GM19468 (cell line): Measurements from ENCODE around the gene MRPL49.
"Not testable (repeated sequence)": the region's sequence is repeated elsewhere in the genome, so short reads cannot be mapped to it uniquely, and the experiment has no call there.

Source experiments
- ATAC-seq: cut with Tn5 transposase; IDR thresholded peaks from one replicate; pipeline ENCODE4 v1.9.1; 2021; ENCODE audit warnings: mild to moderate bottlenecking, moderate library complexity, moderate number of reproducible peaks; ENCODE audit not compliant: unreplicated experiment; ENCODE audit errors: extremely low read depth

The MRPL49 gene

DNA sequence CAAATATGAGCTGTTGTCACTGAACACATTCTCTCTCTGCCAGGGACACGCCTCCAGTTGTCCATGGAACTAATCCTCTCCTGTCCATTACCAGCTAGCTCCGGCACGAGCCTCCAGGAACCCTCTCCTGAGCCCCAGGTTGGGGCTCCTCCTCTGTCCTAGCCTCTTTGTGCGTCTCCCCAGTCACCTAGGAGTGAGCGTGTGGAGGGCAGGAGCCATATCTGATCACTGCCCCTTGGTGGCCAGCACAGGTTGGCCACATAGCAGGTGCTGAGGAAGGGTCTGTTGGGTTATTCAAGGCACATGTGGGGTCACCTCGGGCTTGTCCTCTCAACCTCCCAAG lies 9.7 kb downstream of the MRPL49 start:
- no peak for ATAC-seq

DNA sequence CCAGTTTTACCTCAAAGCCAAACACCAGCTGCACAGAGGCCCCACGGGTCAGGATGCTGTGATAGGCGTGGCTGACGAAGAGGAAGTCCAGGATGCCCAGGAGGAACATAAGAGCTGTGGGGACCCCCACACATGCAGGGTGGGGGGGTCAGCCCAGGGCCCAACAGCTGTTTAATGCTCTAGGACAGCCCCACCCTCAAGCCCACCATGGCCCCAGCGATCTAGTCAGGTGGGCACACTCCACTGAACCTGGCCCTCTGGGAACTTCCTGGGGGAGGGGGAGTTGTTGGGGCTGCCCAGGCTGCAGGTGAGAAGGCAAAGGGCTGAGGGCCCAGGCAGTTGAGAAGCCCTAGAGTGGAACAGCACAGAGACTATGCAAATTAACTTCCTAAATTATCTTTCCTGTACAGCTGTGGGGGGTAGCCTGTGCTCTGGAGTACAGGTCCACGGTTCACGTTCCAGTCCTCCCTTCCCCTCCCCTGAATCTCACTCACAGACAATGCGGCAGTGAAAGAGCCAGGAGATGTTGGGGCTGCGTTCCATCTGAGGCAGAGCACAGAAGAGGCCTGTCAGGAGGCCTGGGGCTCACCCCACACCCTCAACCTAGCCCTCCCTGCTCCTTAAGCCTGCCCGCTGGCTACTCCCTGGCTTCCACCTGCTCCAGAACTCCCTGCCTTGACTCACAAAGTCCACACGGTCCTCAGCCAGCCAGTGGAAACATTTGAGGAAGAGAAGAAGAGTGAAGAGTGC lies 10.3 kb downstream of the MRPL49 start:
- ATAC-seq: no peak

DNA sequence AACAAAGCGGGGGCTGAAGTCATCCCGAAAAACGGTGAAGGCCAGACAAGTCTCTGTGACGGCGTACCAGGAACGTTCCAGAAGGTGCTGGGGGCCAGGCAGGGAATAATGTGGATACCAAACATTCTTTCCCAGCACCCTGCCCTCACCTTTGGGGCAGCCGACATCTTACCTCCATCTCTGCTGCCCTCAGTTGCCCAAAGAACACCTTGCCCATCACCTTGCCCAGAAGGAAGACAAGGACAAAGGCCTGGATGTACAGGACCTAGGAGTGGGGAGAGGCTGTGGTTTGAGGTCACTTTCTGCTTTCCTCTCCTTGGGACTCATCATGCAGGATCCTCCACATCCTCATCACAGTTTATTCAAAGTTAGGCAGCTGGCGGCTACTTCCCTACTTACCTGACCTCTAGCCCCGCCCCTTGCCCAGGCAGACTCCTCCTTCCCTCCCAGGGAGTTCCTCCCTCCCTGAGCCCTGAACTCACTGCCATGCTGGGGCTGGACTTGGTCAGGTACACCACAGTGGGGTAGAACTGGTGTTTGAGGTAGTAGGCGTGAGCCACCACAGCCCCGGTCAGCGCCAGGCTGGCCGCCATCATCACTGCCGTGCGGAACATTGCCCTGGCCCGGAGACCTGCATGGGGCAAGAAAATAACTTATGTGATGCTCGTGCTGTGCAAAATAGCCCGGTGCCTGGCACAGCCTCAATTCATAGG lies 11.0 kb downstream of the MRPL49 start:
- no peak for ATAC-seq

DNA sequence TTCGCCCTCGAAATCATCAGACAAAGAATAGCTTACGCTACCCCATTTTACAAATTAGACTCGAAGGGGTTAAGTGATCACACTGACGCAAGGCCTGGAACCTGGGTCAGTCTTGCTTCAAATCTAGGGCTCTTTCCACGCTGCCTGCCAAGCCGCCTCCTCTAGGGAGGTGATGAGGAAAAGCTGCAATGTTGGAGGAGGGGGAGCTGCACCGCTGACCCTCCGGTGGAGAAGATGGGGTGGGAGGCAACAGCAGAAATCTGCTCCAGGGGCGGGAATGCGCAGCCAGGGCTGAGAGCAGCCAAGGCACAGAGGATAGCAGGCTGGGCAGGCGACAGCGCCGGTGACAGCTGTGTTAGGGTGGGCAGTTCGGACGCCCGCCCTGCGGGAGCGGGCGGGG lies 11.6 kb downstream of the MRPL49 start:
- ATAC-seq: no peak

DNA sequence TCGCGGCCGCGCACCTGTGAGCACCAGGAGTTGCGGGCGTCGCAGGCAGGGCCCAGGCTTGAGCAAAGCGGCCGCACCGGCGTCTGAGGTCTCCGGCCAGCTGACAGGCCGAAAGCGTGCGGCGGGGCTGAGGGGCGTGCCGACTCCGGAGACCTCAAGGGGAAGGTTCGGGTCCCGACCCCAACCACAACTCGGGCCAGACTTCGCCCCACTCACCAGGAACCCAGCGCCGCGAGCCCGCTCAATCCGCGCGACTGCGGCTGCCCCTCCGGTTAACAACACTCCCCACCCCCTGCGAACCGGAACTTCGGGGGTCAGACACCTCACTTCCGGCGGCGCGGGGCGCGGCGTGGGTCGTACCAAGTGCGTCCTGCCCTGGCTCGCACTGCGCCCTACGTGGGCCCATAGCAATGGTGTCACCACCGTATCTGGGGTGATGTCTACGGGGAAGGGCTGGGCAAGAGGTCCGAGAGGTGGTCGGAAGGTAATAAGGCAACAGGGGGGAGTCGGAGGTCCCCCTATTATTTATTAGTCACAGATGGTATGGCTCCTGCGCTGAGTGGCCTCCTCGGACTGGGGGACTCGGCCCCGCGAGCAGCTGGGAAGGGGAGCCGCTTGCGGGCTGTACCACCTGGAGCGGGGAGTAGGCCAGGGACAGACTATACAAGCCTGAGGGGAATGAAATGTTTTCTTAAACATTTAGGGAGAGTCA lies 12.3 kb downstream of the MRPL49 start, which contains the start of gene SYVN1:
Gene SYVN1, minus strand, starts transcription at position 280 of the 712 bp plus-strand sequence. CDS start 918 bp downstream, outside the sequence.
- ATAC-seq: peak; percentile 49

DNA sequence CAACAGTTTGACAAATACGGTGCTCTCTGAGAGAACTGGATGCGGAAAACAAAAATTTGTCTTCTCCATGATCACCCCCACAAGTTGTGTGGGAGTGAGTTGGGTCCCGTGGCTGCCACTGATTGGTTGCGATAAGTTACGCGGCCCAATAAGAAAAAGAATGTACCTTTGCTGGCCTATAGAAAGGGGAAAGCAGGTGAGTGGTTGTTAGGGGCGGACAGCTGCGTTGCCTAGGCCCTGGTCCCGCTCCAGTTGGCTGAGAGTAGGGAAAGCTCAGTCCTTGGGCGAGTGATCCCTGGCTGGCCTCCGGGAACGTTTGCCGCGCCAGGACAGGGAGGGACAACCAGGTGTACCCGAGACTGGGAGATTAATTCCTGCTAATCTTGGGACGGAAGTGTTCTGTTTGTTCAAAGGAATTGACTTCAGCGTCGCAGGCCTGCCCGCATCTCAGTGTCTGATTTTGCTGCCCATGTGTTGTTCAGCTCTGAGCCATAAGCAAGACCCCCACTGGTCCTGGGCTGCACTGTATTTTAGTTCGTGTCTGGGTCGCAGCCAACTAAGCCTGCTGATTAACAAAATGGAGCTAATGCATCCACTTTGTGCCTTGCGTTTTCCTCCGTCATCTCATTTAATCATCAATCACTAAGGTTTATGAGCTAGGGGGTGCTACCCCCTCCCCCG lies 13.0 kb downstream of the MRPL49 start:
- ATAC-seq: peak; percentile 36

DNA sequence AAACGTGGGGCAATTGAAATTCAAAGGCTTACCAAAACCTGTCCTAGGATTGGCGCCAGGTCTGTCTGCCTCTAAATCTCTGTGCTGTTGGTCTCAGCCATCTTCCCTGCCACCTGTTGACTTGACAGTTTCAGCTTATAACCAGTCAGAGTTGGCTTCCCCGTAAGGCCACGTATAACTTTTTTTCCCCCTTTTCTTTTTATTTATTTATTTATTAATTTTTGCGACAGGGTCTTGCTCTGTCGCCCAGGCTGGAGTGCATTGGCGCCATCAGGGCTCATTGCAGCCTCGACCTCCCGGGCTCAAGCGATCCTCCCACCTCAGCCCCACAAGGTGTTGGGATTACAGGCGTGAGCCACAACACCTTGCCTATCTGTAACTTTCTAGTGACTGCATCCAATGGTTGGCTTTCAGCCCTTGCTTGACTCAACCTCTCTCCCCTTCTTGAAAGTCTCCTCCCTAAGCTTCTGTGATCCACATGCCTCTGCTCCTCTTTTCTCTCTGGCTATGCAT lies 13.6 kb downstream of the MRPL49 start:
- no peak for ATAC-seq

DNA sequence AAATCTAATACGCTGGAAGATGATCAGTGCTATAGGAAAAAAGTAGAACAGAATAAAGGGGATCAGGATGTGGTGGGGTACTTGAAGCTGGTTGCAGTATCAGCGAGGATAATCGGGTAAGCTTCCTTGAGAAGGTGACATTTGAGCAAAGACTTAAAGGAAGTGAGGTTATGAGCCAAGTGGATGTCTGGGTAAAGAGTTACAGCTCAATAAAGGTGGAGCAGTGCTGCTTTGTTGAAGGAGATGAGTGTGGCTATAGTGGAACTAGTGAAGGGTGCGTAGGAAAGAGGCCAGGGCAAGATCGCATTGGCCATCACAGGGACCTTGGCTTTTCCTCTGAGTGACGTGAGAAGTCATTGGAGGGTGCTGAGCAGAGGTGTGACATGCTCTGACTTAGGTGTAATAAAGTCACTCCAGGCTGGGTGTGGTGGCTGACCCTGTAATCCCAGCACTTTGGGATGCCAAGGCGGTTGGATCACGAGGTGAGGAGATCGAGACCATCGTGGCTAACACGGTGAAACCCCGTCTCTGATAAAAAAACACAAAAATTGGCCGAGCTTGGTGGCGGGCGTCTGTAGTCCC lies 14.5 kb downstream of the MRPL49 start:
- ATAC-seq: no peak

DNA sequence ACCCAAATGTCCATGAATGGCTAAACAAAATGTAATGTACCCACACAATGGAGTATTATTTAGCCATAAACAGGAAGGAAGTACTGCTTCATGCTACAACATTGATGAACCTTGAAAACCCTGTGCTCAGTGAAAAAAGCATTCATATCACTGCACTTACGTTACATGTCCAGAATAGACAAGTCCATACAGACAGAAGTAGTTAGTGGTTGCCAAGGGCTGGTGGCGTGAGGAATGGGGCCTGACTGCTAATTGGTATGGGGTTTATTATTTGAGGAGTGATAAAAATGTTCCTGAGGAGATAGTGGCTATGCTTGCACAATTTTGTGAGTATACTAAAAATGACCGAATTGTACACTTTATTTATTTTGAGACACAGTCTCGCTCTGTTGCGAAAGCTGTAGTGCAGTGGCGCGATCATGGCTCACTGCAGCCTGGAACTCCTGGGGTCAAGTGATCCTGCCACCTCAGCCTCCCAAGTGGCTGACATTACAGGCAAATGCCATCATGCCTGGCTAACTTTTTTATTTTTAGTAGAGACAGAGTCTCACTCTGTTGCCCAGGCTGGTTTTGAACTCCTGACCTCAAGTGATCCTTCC lies 19.9 kb downstream of the MRPL49 start:
- ATAC-seq: no peak

DNA sequence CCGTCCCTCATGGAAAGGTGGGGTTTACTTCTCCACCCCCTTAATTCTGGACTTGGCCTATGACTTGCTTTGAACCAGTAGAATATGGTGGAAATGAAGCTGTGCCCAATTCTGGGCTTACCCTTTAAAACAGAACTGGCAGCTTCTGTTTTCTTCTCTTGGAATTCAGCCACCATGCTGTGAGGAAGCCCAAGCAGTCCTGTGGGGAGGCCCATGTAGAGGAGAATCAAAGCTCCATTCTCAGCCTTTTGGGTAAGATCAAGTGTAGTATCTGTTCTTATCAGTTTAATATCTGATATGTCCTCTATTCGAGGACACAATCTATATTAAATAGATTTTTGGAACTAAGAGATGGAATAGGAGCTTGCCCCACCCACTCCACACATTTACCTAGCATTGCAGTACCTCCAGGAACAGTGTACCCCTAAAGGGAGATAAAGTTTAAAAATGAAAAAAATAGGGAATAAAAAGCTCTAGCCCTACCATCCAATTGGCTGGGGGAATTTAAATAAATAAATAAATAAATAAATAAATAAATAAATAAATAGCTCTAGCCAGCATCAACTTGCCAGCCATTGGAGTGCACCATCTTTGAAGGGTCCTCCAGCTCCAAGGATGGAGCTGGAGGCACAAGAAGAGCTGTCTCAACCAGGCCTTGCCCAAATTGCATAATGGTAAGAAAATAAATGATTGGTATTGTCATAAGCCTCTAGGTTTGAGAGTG lies 25.4 kb downstream of the MRPL49 start:
- no peak for ATAC-seq

DNA sequence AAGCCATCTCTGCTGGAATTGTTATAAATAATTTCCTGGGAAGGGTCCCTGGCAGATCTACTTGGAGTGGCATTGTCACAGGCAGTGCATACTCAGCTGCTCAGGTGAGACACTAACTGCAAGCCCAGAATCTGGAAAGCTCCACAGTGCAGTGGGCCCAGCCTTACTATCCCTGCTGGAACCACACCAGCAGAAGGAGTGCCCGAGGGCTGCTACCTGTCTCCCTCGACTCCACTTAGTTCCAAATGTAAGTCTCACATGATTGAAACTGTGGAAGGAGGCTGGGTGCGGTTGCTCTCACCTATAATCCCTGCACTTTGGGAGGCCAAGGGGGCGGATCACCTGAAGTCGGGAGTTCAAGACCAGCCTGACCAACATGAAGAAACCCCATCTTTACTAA lies 26.5 kb downstream of the MRPL49 start:
- ATAC-seq: no peak

DNA sequence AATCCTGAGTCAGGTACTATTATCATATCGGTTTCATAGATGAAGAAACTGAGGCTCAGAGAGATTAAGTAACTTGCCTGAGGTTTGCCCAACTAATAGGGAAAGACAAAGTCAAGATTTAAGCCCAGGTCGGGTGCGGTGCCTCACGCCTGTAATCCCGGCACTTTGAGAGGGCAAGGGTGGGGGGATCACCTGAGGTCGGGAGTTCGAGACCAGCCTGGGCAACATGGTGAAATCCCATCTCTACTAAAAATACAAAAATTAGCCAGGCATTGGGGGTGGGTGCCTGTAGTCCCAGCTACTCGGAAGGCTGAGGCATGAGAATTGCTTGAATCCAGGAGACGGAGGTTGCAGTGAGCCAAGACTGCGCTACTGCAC lies 28.0 kb downstream of the MRPL49 start:
- not testable (repeated sequence) for ATAC-seq

DNA sequence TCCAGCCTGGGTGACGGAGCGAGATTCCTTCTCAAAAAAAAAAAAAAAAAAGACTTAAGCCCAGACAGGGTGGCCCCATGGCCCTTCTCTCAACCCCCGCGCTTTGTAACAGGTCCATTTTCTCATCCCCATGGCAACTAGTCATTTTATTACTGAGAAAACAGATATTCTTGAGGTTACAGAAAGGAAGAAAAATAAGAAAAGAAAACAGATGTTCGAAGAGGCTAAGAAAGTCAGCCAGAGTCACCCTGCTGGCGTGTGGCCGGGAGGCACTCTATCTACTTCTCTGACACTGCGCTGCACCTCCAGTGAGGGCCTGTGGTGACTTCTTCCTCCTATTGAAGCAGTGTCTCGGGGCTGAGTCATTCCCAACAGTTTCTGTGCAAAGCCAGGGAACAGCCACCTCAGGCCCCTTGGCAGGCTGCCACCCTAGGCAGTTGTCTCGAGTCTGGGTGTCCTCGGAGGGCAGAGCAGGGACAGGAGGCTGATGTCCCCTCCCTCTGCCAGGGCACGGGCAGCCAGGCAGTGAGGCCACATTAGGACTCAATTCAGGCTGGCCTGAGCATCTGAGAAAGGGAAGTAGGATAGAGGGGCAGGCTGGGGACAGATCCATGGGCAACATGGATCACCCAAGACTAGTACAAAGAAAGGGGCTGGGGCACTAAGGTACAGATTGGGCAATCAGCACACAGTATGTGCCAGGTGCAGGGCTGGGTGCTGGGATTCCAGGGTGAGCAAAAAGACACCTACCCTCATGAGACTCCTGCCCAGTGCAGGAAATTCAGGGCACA lies 28.6 kb downstream of the MRPL49 start:
- ATAC-seq: no peak

DNA sequence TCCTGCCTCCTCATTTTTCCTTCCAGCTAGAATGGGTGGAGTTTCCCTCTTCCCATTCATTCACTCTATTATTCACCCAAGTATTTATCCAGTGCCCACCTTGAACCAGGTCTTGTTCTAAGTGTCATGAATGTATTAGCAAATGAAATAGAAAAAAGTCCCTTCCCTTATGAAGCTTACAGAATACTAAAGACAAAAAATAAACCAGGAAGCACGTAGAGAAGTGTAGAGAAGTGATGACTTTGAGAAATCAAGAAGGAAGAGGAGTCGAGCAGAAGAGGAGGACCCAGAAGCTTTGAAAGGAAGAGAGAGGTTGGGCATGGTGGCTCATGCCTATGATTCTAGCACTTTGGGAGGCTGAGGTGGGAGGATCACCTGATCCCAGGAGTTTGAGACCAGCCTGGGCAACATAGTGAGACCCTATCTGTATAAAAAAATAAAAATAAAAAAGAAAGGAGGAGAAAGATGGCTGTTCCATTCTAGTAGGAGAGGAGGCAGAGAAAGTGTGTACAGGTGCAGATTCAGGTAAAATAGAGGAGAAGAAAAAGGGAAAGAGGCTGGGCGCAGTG lies 29.3 kb downstream of the MRPL49 start:
- ATAC-seq: no peak

DNA sequence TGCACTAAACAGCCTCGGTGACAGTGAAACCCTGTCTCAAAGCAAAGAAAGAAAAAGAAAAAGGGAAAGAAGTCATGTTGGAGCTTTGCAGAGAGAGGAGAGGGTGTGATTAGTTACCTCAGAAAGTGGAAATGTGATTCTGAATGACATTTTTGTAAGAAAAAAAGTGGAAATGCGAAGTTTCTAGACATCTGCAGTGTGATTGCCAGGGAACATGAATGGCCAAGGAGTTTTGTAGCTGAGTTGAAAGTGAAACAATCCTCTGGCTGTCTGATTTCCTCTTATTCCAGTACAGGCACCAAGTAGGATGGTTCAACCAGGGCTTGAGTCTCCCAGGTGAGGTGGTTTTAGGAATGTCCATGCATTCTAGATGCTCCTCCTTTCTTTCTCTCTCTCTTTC lies 30.0 kb downstream of the MRPL49 start:
- ATAC-seq: no peak

DNA sequence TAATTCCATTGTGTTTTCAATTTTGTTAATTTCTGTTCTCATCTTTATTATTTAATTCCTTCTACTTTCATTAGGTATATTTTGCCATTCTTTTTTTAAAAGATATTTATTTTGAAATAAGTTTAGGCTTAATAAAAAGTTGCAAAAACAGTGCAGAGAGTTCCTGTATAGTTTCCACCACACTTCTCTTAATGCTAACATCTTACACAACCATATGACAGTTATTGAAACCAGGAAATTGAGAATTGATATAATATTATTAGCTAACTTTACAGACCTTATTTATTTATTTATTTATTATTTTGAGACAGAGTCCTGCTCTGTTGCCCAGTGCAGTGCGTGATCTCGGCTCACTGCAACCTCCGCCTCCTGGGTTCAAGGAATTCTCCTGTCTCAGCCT lies 34.1 kb downstream of the MRPL49 start:
- ATAC-seq: no peak

DNA sequence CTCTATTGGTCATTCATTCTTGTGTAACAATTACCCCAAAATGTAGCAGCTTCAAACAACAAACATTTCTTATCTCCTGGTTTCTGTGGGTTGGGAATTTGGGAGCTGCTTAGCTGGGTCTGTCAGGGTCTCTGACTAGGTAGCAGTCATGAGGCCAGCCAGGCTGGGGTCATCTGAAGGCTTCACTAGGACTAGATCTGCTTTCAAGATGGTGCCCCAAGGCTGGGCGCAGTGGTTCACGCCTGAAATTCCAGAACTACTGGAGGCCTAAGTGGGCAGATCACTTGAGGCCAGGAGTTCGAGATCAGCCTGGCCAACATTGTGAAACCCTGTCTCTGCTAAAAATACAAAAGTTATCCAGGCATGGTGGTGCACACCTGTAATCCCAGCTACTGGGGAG lies 34.8 kb downstream of the MRPL49 start:
- no peak for ATAC-seq

DNA sequence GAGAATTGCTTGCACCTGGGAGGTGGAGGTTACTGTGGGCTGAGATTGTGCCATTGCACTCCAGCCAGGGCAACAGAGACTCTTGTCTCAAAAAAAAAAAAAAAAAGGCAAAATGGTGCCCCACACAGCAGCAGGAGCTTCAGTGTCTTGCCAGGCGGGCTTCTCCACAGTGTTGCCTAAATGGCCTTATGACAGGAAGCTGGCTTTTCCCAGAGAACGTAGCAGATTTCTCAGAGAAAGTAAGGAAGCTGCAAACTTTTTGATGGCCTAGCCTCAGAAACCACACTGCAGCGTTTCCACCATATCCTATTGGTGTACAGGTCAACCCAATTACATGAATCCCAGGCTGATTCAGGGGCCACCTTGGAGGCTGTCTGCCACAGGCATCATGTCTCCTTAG lies 35.2 kb downstream of the MRPL49 start:
- ATAC-seq: no peak
